Measurements from ENCODE around the gene IGLL5.

Gene IGLL5

DNA sequence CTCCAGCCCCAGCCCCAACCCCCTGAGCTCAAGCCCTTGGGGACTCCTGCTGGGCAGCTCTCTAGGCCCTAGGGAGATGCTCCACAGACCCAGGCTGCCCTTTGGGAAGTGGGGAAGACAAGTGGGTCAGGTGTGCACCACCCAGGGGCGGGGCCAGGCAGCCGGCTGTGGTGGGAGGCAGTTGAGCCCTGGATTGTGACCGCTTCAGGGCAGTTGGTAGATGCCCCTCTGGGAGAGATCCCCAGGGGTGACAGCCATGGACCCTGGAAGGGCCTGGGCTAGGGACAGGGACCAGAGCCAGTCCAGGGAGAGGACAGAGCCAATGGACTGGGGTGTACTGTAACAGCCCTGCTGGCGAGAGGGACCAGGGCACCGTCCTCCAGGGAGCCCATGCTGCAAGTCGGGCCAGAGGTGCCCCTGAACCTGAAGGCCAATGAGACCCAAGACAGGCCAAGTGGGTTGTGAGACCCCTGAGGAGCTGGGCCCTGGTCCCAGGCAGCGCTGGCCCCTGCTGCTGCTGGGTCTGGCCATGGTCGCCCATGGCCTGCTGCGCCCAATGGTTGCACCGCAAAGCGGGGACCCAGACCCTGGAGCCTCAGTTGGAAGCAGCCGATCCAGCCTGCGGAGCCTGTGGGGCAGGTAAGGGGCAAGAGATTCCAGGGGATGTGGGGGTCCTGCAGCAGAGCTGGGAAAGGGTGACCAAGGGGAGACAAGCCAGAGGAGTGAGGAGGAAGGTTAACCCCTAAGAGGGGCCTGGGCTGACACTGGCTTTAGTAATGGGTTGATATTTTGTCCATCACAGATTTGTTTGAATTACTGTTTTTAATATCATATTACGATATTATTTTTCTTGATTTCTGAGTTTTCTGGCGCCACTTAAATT, at the start of gene IGLL5:
TSS of gene IGLL5 (plus strand) at position 196 of the 883 bp plus-strand sequence. CDS start at position 434, 238 bp downstream.
- no peak for DNase-seq

DNA sequence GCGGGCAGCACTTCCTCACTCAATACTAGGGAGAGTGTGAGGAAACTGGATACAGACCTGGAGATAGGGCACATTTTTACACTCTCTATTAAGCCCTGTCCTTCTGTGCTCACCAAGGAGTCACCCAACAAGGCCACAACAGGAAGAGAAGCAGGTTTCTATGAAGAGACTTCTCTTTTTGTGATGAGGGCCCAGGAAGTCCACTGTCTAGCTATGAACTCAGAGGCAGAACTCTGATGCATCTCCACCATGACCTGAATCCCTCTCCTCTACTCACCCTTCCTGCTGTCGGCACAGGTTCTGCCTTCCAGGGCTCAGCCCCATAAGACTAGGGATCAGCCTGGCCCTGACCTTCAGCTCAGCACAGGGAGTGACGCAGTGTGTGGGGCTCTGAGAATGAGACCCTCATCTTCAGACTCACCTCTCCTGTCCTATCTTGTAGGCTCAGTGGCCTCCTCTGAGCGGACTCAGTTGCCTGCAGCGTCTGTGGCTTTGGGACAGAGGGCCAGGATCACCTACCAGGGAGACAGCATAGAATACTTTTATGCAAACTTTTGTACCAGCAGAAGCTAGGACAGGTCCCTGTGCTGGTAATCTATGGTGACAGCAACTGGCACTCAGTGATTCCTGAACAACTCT, 49.3 kb upstream of the IGLL5 start:
- DNase-seq, result no peak

DNA sequence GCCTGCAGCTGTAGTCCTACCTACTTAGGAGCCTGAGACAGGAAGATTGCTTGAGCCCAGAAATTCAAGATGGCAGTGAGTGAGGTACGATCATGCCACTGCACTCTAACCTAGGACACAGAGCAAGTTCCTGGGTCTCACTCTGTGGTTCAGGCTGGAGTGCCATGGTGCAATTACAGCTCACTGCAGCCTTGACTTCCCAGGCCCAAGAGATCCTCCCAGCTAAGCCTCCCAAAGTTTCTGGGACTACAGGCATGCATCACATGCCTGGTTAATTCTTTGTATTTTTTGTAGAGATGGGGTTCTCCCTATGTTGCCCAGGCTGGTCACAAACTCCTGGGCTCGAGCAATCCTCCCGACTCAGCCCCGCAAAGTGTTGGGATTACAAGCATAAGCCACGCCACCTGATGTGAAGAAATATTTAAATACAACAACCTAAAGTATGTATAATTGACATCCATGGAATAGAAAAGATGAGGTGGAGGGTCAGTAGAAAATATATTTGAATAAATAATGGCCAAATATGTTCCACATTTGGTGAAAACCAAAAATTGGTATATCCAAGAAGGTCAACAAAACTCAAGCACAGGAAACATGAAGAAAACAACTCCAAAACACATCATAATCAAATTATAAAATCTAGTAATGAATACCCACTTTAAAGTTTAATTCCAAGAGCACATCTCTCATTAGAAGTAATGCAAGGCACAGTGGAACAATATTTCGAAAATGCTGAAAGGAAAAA, 47.9 kb upstream of the IGLL5 start:
- DNase-seq, result no peak

DNA sequence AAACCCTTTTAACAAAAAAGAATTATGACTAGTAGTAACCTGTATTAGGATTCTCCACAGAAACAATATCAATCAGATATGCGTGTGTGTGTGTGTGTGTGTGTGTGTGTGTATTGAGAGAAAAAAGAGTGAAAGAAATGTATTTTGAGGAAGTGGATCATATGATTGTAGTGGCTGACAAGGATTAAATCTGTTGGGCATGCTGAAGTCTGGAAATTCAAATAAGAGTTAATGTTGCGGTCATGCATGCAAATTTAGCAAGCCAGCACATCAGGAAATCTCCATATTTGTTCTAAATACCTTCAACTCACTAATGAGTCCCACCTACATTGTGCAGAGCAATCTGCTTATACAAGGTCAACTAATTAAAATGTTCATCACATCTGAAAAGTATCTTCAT, 46.8 kb upstream of the IGLL5 start:
- no peak for DNase-seq

DNA sequence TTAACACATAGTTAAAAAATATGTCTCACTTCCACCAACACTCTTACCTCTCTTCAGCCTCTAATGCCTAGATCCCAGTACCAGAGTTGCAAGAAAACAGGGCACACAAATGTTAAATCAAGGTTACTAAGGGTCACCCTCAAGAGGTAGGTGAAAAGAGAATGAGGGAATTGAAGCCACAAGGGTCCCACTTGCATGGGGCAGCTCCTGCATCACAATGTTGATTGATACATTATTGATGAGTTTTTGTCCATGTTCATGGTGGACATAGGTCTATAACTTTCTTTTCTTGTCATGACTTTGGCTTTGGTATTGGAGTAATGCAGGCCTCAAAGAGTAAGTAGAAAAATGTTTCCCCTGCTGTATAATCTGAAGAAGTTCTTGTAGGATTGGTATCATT, 46.0 kb upstream of the IGLL5 start:
- DNase-seq, result no peak

GRCh38 chr22:22842085-22842484, 45.5 kb upstream of the IGLL5 start:
- DNase-seq, result no peak

- DNase-seq, result no peak
Measured at GRCh38 chr22:22843848-22844247, 43.8 kb upstream of the IGLL5 start.

- no peak for DNase-seq
Measured at GRCh38 chr22:22847241-22847640, 40.4 kb upstream of the IGLL5 start.

DNA sequence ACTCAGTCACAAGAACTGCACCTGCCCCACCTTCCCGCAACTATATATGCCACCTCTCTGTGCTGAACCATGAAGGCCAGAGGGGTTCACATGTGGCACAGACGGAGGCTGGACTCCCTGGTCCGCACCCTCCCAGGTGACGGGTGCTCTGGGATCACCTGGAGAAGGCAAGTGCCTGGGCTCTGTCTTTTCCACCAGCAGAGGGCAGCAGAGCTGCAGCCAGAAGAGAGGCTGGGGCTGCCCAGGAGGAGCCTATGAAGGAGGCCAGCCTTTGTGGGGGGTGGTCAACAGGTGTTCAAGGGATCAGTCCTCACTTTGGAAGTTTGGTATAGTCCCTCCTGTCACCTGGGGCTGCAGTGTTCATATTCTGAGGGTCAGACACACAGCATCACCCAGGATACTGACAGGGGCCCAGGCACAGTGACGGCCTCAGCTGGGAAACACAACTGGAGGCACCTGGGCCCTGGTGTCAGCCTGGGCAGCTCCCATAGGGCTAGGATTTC, 39.2 kb upstream of the IGLL5 start:
- peak; percentile 71 for DNase-seq

DNA sequence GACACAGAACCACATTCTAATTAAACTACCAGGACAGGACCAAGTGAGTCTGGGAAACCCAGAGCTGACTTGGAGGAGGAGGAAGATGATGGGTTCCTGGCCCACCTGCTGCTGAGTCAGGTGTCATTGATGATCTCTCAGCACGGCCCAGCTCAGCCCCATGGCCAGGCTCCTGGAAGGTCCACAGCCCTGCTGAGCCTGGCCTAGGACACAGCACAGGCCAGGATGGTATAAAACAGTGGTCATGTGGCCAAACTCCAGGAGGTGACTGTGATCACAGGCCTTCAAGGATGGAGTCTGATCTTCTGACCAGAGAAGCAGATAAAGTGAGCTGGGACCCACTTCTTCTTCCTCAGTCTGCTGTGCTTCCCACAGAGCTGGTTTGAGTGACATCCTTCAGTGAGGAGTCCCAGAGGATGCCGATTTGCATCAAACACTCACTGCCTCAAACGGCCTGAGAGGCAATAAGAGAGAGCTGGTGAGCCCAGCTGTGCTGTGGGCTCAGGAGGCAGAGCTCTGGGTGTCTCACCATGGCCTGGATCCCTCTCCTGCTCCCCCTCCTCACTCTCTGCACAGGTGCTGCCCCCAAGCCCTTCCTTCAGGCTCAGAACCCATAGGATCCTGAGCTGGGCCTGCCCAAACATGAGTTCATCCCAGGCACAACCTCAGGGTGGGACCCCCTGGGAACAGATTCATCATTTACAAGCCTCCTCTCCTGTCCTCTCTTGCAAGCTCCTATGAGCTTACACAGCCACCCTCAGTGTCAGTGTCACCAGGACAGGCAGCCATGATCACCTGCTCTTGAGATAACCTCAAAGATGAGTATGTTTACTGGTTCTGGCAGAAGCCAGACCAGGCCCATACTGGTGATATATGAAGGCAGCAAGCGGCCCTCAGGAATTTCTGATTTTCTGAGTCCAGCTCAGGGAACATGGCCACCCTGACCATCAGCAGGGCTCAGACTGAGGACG, 37.7 kb upstream of the IGLL5 start:
- no peak for DNase-seq

DNA sequence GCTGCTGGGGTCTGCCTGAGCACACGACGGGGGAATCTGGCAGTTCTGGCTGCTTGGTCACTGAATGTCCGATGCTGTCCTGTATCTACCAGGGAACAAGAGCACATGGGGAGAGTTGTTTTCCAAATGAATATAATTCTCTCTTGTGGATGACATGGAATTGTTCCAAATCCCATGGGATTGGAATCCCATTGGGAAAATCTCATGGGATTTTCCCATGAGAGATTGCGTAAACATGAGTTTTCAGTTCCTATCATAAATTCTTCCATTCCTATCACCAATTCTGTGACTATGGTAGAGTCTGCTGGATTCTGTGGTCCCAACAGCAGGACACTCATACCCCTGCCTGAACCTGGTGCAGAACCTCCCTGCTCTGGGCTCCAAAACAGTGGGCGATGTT, 35.6 kb upstream of the IGLL5 start:
- DNase-seq, result no peak

- no peak for DNase-seq
Measured at GRCh38 chr22:22853713-22854112, 33.9 kb upstream of the IGLL5 start.

GRCh38 chr22:22854466-22854865, 33.1 kb upstream of the IGLL5 start:
- DNase-seq, result no peak

- no peak for DNase-seq
Measured at GRCh38 chr22:22855085-22855484, 32.5 kb upstream of the IGLL5 start.

GRCh38 chr22:22855617-22856308, 31.9 kb upstream of the IGLL5 start:
- DNase-seq, result peak; percentile 48

- DNase-seq, result no peak
Measured at GRCh38 chr22:22856364-22856763, 31.3 kb upstream of the IGLL5 start.

- no peak for DNase-seq
Measured at GRCh38 chr22:22856885-22857606, 30.6 kb upstream of the IGLL5 start.

DNA sequence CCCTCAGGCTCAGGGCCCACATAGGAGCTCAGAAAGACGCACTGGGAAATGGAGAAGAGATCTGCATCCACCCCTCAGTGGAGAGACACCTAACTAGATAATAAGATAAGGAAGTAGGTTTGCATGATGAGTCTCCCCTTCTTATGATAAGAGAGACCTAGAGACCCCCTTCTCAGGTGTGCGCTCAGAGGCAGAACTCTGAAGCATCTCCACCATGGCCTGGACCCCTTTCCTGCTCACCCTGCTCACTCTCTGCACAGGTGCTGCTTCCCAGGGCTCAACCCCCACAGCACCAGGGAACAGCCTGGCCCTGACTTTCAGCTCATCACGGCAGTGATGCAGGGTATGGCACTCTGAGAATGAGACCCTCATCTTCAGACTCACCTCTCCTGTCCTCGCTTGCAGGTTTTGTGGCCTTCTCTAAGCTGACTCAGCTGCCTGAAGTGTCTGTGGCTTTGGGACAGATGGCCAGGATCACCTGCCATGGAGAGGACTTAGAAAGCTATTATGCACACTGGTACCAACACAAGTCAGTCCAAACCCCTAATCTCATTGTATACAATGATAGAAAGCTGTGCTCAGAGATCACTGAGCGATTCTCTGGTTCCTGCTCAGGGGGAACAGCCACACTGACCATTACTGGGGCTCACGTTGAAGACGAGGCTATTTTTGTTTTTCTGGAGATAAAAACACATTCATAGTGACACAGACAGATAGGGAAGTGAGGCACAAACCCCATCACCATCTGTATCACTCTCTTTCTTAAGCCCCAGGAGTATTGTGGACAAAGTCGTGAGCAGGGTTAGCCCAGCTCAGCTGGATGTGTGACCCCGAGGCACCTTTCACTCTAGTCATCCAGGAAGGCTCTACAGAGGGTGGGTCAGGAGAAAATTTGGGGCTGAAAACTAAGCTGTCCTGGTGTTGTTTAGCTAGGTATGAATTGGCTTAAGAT, 29.7 kb upstream of the IGLL5 start:
- no peak for DNase-seq

GRCh38 chr22:22858559-22858937, 29.1 kb upstream of the IGLL5 start:
- DNase-seq, result no peak

DNA sequence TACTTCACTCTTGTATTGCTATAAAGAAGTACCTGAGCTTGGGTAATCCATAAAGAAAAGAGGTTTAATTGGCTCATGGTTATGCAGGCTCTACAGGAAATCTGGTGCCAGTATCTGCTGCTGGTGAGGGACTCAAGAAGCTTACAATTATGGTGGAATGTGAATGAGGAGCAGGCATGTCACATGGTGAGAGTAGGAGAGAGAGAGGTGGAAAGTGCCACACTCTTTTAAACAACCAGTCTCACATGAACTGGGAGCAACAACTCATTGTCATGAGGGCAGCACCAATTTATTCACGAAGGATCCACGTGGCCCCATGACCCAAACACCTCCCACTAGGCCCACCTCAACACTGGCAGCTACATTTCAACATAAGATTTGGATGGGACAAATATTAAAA, 24.6 kb upstream of the IGLL5 start:
- no peak for DNase-seq

Data from CD4-positive, alpha-beta T cell treated with Interferon gamma for 1 hour (primary cell).